AG04449 (cell line): ENCODE data around the gene HADHB.

Source experiments
- CTCF ChIA-PET: fragments of 350-600 bp; formaldehyde crosslinking; extraction: SDS; loops from one replicate; lab custom pipeline; 2021; ENCODE audit warnings: antibody characterized with exemption; lab: Yijun Ruan, JAX
- POLR2A ChIA-PET: fragments of 400-600, 350-600 bp; formaldehyde crosslinking; extraction: SDS; loops from one replicate; lab custom pipeline; 2020; ENCODE audit warnings: antibody characterized with exemption, inconsistent platforms; lab: Yijun Ruan, JAX
- DNase-seq: peaks from one replicate; pipeline ENCODE4 v3.0.0-alpha.2; 2010; ENCODE audit warnings: low read depth, low spot score
- H3K4me3 ChIP-seq: 2 replicates; pipeline ENCODE4 v1.5.1; 2011; ENCODE audit warnings: low read depth, mild to moderate bottlenecking, control low read depth, low read length
- CTCF ChIP-seq: IDR thresholded peaks from one replicate; pipeline ENCODE4 v1.5.1; 2011; ENCODE audit warnings: mild to moderate bottlenecking, moderate library complexity, low read length, control low read depth, inconsistent platforms; ENCODE audit not compliant: insufficient read depth; ENCODE audit errors: missing control alignments

Gene HADHB

GRCh38 chr2:26238311-26238958, 6.3 kb upstream of the HADHB start:
- H3K4me3 ChIP-seq = no peak overlapping the region
- POLR2A ChIA-PET = no interaction called here
- no peak for TF ChIP-seq CTCF
- DNase-seq = no peak
- CTCF ChIA-PET = interaction anchor here (2.0 kb wide), 1 partner anchor 92 kb away, joined by 8 read pairs; no protein-coding TSS in a partner anchor

- TF ChIP-seq CTCF = no peak
- DNase-seq = no peak
- ChIA-PET CTCF (interaction anchor here (0.7 to 2.1 kb wide), 3 partner anchors 28 to 336 kb away, joined by 3 to 6 read pairs (median 5); no protein-coding TSS in a partner anchor), POLR2A (no interaction called here)
- no peak overlapping the region for H3K4me3 ChIP-seq
Observed at GRCh38 chr2:26241928-26242436, 2.8 kb upstream of the HADHB start.

GRCh38 chr2:26243470-26244308, 1.1 kb upstream of the HADHB start:
- TF ChIP-seq CTCF = no peak
- peak overlapping the region; percentile 92 for H3K4me3 ChIP-seq
- DNase-seq = no peak
- ChIA-PET POLR2A (interaction anchor here (0.9 to 1.0 kb wide), 2 partner anchors 102 to 226 kb away, joined by 3 to 4 read pairs; partner anchors contain the start of gene SELENOI), CTCF (interaction anchor here (0.9 to 2.1 kb wide), 4 partner anchors 20 to 335 kb away, joined by 3 to 6 read pairs (median 4); no protein-coding TSS in a partner anchor)

- peak overlapping the region; percentile 92 for H3K4me3 ChIP-seq
- DNase-seq = no peak
- ChIA-PET CTCF (interaction anchor here (1.1 kb wide), 1 partner anchor 14 kb away, joined by 3 read pairs; no protein-coding TSS in a partner anchor), POLR2A (interaction anchor here (0.7 kb wide), 1 partner anchor 54 kb away, joined by 3 read pairs; no protein-coding TSS in a partner anchor)
- TF ChIP-seq CTCF = no peak
Observed at GRCh38 chr2:26245231-26245732, 543 bp downstream of the HADHB start.

GRCh38 chr2:26245810-26246209, 1.1 kb downstream of the HADHB start:
- ChIA-PET CTCF (interaction anchor here (1.1 kb wide), 1 partner anchor 14 kb away, joined by 3 read pairs; no protein-coding TSS in a partner anchor), POLR2A (interaction anchor here (0.7 kb wide), 1 partner anchor 54 kb away, joined by 3 read pairs; no protein-coding TSS in a partner anchor)
- DNase-seq = no peak
- no peak for TF ChIP-seq CTCF
- peak overlapping the region; percentile 92 for H3K4me3 ChIP-seq
